Lower leg skin (tissue), 4 donors: ENCODE measurements around the gene ATG16L2. TPM values are rescaled to one million over a fixed set of nuclear protein-coding genes. Genes with fewer than 3 reads are reported as not detected.

ENCODE experiments used
- DNase-seq, 2 donors: peaks; one replicate each; pipeline ENCODE4 v3.0.0-alpha.2; 2019; ENCODE audit warnings: low spot score in 2 of 2
- H3K4me3 ChIP-seq: fragments of 200-600 bp; sonication (generic); 2 replicates; pipeline ENCODE4 v1.5.1; 2017; ENCODE audit warnings: mild to moderate bottlenecking, low read depth; ENCODE audit not compliant: poor library complexity, severe bottlenecking
- POLR2A ChIP-seq, 2 donors: fragments of 450-650 bp; IDR thresholded peaks; one replicate each; pipeline ENCODE4 v1.6.1; 2016 to 2017; ENCODE audit warnings: antibody characterized with exemption in 2 of 2, mild to moderate bottlenecking in 1 of 2, moderate library complexity in 1 of 2
- WGBS, 2 donors: methylation state at CpG; one replicate each; pipeline ENCODE4 v1.1.5; 2018; 5-methylcytosine and 5-hydroxymethylcytosine counted together
- intact Hi-C: fragments of 100-400 bp; cut with DNase I; formaldehyde crosslinking; loops from one replicate; pipeline ENCODE4 v1.15.0; 2023; ENCODE audit warnings: low total_unique reads
- total RNA-seq, 4 donors: library from RNA; depleted of rRNA; stranded (reverse); fragments of >200 nt; gene quantifications; one replicate each; pipeline ENCODE4 v1.1.0, GENCODE V29; 2016
- TF ChIP-seq, protein P1 (sequence below), 3 donors: fragments of 450-650 bp; IDR thresholded peaks; one replicate each; pipeline ENCODE4 v1.5.1; 2016; ENCODE audit warnings: antibody characterized with exemption in 3 of 3, mild to moderate bottlenecking in 3 of 3, moderate library complexity in 2 of 3

Gene ATG16L2
- total RNA-seq, 4 donors from 2014 or later = 82.6 to 157 (median 92.9) TPM

DNA sequence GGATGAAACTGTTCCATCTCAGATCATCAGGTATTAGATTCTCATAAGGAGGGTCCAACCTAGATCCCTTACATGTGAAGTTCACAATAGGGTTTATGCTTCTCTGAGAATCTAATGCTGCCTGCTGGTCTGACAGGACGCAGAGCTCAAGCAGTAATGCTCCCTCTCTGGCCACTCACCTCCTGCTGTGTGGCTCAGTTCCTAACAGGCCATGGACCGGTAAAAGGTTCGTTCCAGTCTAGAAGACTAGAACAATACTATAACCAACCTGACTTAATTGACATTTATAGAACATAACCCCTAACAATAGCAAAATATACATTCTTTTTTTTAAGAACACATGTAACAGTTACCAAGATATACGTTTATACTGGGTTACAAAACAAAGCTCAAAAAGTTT lies 45.8 kb downstream of the ATG16L2 start:
- H3K4me3 ChIP-seq = no peak overlapping the region
- TF ChIP-seq, protein P1, sequence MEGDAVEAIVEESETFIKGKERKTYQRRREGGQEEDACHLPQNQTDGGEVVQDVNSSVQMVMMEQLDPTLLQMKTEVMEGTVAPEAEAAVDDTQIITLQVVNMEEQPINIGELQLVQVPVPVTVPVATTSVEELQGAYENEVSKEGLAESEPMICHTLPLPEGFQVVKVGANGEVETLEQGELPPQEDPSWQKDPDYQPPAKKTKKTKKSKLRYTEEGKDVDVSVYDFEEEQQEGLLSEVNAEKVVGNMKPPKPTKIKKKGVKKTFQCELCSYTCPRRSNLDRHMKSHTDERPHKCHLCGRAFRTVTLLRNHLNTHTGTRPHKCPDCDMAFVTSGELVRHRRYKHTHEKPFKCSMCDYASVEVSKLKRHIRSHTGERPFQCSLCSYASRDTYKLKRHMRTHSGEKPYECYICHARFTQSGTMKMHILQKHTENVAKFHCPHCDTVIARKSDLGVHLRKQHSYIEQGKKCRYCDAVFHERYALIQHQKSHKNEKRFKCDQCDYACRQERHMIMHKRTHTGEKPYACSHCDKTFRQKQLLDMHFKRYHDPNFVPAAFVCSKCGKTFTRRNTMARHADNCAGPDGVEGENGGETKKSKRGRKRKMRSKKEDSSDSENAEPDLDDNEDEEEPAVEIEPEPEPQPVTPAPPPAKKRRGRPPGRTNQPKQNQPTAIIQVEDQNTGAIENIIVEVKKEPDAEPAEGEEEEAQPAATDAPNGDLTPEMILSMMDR (IDR thresholded peaks at IDR 0.05) = no peak
- no peak for TF ChIP-seq POLR2A (IDR thresholded peaks at IDR 0.05)
- intact Hi-C loops = no loop called here
- DNase-seq = no peak
- 99% methylated on average over 4 of the region's 4 CpGs for WGBS, 2 donors

- intact Hi-C loops = no loop called here
- TF ChIP-seq POLR2A (IDR thresholded peaks at IDR 0.05) = no peak
- TF ChIP-seq, protein P1 (IDR thresholded peaks at IDR 0.05) = no peak
- H3K4me3 ChIP-seq = no peak overlapping the region
- WGBS, 2 donors = 84 to 89% methylated on average over 4 of the region's 4 CpGs
- DNase-seq = no peak
Observed at GRCh38 chr11:72860592-72860991, 46.4 kb downstream of the ATG16L2 start.

DNA sequence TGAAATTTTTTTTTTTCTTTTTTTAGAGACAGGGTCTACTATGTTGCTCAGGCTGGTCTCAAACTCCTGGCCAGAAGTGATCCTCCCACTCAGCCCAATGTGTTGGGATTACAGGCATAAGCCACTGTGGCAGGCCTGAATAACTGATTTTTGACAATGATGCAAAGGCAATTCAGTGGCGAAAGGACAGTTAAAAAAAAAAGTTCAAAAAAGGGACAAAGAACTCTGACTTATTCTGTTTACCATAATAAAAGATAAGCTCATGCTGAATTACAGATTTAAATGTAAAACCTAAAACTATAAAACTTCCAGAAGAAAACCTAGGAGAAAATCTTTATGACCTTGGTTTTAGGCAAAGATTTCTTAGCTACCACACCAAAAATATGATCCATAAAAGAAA lies 48.9 kb downstream of the ATG16L2 start:
- WGBS, 2 donors = 94 to 97% methylated on average over 1 of the region's 1 CpG

GRCh38 chr11:72863916-72864315 lies 49.7 kb downstream of the ATG16L2 start:
- WGBS, 2 donors = 58 to 63% methylated on average over 1 of the region's 1 CpG
- no peak overlapping the region for H3K4me3 ChIP-seq
- TF ChIP-seq, protein P1 (IDR thresholded peaks at IDR 0.05) = no peak
- TF ChIP-seq POLR2A (IDR thresholded peaks at IDR 0.05) = no peak
- no peak for DNase-seq
- intact Hi-C loops = no loop called here

More for the DNA sequence above, 48.9 kb downstream of the ATG16L2 start:
- intact Hi-C loops = no loop called here
- no peak overlapping the region for H3K4me3 ChIP-seq
- DNase-seq = no peak
- TF ChIP-seq POLR2A (IDR thresholded peaks at IDR 0.05) = no peak
- TF ChIP-seq, protein P1 (IDR thresholded peaks at IDR 0.05) = no peak

DNA sequence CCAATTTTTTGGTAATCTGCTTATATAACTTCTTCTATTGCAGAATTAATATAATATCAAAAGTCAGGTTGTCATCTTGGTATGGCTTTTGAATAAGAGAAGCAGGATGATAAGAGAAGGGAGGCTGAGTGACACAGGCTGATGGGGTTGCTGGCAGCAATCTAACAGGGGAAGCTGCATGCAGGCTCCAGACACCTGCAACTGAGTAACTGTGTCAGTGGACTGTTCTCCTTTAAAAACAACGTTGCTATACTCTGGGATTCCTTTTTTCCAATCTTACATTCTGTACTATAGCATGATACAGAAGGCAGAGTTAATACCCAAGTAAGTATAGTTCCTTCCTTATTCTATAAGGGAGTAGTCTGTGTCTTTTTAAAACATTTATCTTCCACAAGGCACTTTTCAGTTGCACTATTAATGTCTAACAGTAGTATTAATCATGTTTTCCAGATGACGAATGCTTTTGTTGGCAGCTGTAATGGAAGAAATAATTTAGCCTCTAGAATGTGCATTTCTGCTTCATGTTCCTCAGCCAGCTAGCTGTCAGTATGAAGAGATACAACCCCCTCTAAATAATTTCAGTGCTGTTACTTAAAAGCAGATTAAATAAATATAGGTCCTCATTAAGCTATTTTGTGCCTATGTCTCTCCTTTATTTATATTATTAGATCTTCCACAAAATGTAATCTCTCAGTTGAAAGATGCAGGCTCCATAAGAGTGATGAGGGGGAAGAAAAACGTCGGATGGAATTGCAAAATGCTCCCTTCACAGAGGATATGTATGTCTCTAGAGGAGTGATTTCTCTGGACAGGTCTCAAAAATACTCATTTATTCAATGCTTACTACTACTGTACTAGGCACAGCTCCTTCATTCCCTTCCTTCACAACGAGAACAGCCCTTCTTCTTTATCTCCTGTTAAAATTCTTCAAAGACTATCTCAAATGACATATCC lies 50.8 kb downstream of the ATG16L2 start:
- TF ChIP-seq, protein P1 (IDR thresholded peaks at IDR 0.05) = no peak
- TF ChIP-seq POLR2A (IDR thresholded peaks at IDR 0.05) = no peak
- DNase-seq = no peak
- 25 to 28% methylated on average over 5 of the region's 5 CpGs for WGBS, 2 donors
- intact Hi-C loops = no loop called here
- no peak overlapping the region for H3K4me3 ChIP-seq
